ENCODE measurements around the gene APBA2.
A peak's percentile ranks its signal among the peaks of the same experiment; 100 is the strongest.

Gene APBA2

GRCh38 chr15:29123991-29124390, 238.2 kb downstream of the APBA2 start:
- no peak overlapping the region for H3K4me3 ChIP-seq (ENCODE audit: low read depth, low read length)
- DNase-seq (ENCODE audit: low read depth): no peak
- TF ChIP-seq CTCF (IDR thresholded peaks at IDR 0.05; ENCODE audit: control insufficient read depth, extremely low read depth, insufficient read depth): no peak

GRCh38 chr15:29124581-29125381, 239.0 kb downstream of the APBA2 start:
- H3K4me3 ChIP-seq (ENCODE audit: low read depth, low read length): no peak overlapping the region
- 0 out of 2 replicates have a peak, but pooled peaks have one; percentile 12 for TF ChIP-seq CTCF (IDR thresholded peaks at IDR 0.05; ENCODE audit: control insufficient read depth, extremely low read depth, insufficient read depth)
- DNase-seq (ENCODE audit: low read depth): no peak

- TF ChIP-seq CTCF (IDR thresholded peaks at IDR 0.05; ENCODE audit: control insufficient read depth, extremely low read depth, insufficient read depth): no peak
- H3K4me3 ChIP-seq (ENCODE audit: low read depth, low read length): no peak overlapping the region
- no peak for DNase-seq (ENCODE audit: low read depth)
Measured at GRCh38 chr15:29125382-29126207, 239.8 kb downstream of the APBA2 start.

- TF ChIP-seq CTCF (IDR thresholded peaks at IDR 0.05; ENCODE audit: control insufficient read depth, extremely low read depth, insufficient read depth): no peak
- no peak overlapping the region for H3K4me3 ChIP-seq (ENCODE audit: low read depth, low read length)
- DNase-seq (ENCODE audit: low read depth): no peak
Measured at GRCh38 chr15:29126208-29126536, 240.4 kb downstream of the APBA2 start.

- TF ChIP-seq CTCF (IDR thresholded peaks at IDR 0.05; ENCODE audit: control insufficient read depth, extremely low read depth, insufficient read depth): 0 out of 2 replicates have a peak, but pooled peaks have one; percentile 11
- DNase-seq (ENCODE audit: low read depth): no peak
- H3K4me3 ChIP-seq (ENCODE audit: low read depth, low read length): no peak overlapping the region
Measured at GRCh38 chr15:29126821-29127461, 241.2 kb downstream of the APBA2 start.

GRCh38 chr15:29127506-29128430, 242.0 kb downstream of the APBA2 start:
- H3K4me3 ChIP-seq (ENCODE audit: low read depth, low read length): no peak overlapping the region
- DNase-seq (ENCODE audit: low read depth): no peak
- no peak for TF ChIP-seq CTCF (IDR thresholded peaks at IDR 0.05; ENCODE audit: control insufficient read depth, extremely low read depth, insufficient read depth)
